Cardiac septum (tissue), 1 donor: ENCODE results near the gene SLC44A4. TPM values are rescaled to one million over a fixed set of nuclear protein-coding genes. Genes with fewer than 3 reads are reported as not detected.
A peak's percentile ranks its signal among the peaks of the same experiment; 100 is the strongest.

Source experiments
- DNase-seq: peaks from one replicate; pipeline ENCODE4 v3.0.0-alpha.2; 2020; ENCODE audit warnings: low spot score
- intact Hi-C: fragments of 100-400 bp; cut with DNase I; formaldehyde crosslinking; loops from one replicate; pipeline ENCODE4 v1.14.0; 2022
- total RNA-seq: library from RNA; stranded (reverse); fragmentation: NEBNext Ultra II Directional; extraction: Animal tissue kit (Norgen Biotek cat#: 25700); gene quantifications from one replicate; pipeline ENCODE4 v1.2.1, GENCODE V29; 2021
- donor health status: DM: no; HTN: no; CAD: no.

The SLC44A4 gene
- total RNA-seq, 1 donor from 2014 or later: not detected

- intact Hi-C loops: loop anchor here (5.0 kb wide), 1 partner anchor 50 kb away; no protein-coding TSS in a partner anchor
- DNase-seq: peak; percentile 94
These were observed 23.3 kb upstream of the SLC44A4 start, which contains the start of gene ZBTB12 for GRCh38 chr6:31901953-31902643. Gene ZBTB12, minus strand, starts transcription at chr6:31902086. Its CDS starts 781 bp downstream, at chr6:31901305.

GRCh38 chr6:31901415-31901952 lies 22.7 kb upstream of the SLC44A4 start:
- intact Hi-C loops: loop anchor here (5.0 kb wide), 1 partner anchor 51 kb away; no protein-coding TSS in a partner anchor

GRCh38 chr6:31900917-31901414 lies 22.2 kb upstream of the SLC44A4 start:
- intact Hi-C loops: loop anchor here (5.0 kb wide), 1 partner anchor 51 kb away; no protein-coding TSS in a partner anchor
- DNase-seq: no peak

More at GRCh38 chr6:31901415-31901952, 22.7 kb upstream of the SLC44A4 start:
- peak; percentile 79 for DNase-seq

- no peak for DNase-seq
- intact Hi-C loops: loop anchor here (5.0 kb wide), 2 partner anchors 52 to 218 kb away; partner anchors contain the start of gene LY6G5C
These were observed 21.3 kb upstream of the SLC44A4 start for GRCh38 chr6:31899882-31900722.

GRCh38 chr6:31899215-31899614 lies 20.4 kb upstream of the SLC44A4 start:
- DNase-seq: no peak
- intact Hi-C loops: loop anchor here (5.0 kb wide), 1 partner anchor 217 kb away; the partner anchor contains the start of gene LY6G5C

GRCh38 chr6:31898383-31899011 lies 19.7 kb upstream of the SLC44A4 start:
- DNase-seq: no peak
- intact Hi-C loops: loop anchor here (5.0 kb wide), 1 partner anchor 216 kb away; the partner anchor contains the start of gene LY6G5C

- peak; percentile 94 for DNase-seq
- intact Hi-C loops: loop anchor here (2.0 to 5.0 kb wide), 2 partner anchors 35 to 215 kb away; partner anchors contain the start of genes LY6G5C and NEU1
These were observed 19.0 kb upstream of the SLC44A4 start, which contains the start of gene EHMT2 for GRCh38 chr6:31897612-31898382. Gene EHMT2, minus strand, starts transcription at chr6:31897698. Its CDS starts 21 bp downstream, at chr6:31897677.

- intact Hi-C loops: loop anchor here (2.0 to 5.0 kb wide), 2 partner anchors 34 to 215 kb away; partner anchors contain the start of genes LY6G5C and NEU1
- no peak for DNase-seq
These were observed 18.2 kb upstream of the SLC44A4 start for GRCh38 chr6:31896856-31897611.

GRCh38 chr6:31896493-31896855 lies 17.7 kb upstream of the SLC44A4 start:
- intact Hi-C loops: loop anchor here (2.0 to 5.0 kb wide), 2 partner anchors 34 to 214 kb away; partner anchors contain the start of genes LY6G5C and NEU1
- DNase-seq: no peak

GRCh38 chr6:31892821-31893220 lies 14.0 kb upstream of the SLC44A4 start:
- DNase-seq: no peak
- intact Hi-C loops: no loop called here

GRCh38 chr6:31889331-31889972 lies 10.7 kb upstream of the SLC44A4 start:
- DNase-seq: no peak
- intact Hi-C loops: no loop called here

- DNase-seq: no peak
- intact Hi-C loops: no loop called here
These were observed 9.8 kb upstream of the SLC44A4 start for GRCh38 chr6:31888276-31889258.

GRCh38 chr6:31887173-31888007 lies 8.6 kb upstream of the SLC44A4 start:
- no peak for DNase-seq
- intact Hi-C loops: no loop called here

- intact Hi-C loops: no loop called here
- no peak for DNase-seq
These were observed 7.8 kb upstream of the SLC44A4 start for GRCh38 chr6:31886541-31886991.

- intact Hi-C loops: no loop called here
- DNase-seq: no peak
These were observed 5.8 kb upstream of the SLC44A4 start for GRCh38 chr6:31884528-31885035.
